Measurements from ENCODE around the gene ASB7. TPM values are rescaled to one million over a fixed set of nuclear protein-coding genes. Genes with fewer than 3 reads are reported as not detected.

ASB7 gene
- total RNA-seq, 1 donor, result 13.8 TPM

GRCh38 chr15:100627789-100628395 is 25.5 kb downstream of the ASB7 start:
- no peak overlapping the region for H3K4me3 ChIP-seq (ENCODE audit: low read depth, low read length)
- TF ChIP-seq CTCF (IDR thresholded peaks at IDR 0.05; ENCODE audit: insufficient read depth, low read depth, low read length), result peak; percentile 70
- peak; percentile 90 for DNase-seq (ENCODE audit: low read depth)

- peak; percentile 71 for DNase-seq (ENCODE audit: low read depth)
- H3K4me3 ChIP-seq (ENCODE audit: low read depth, low read length), result no peak overlapping the region
- TF ChIP-seq CTCF (IDR thresholded peaks at IDR 0.05; ENCODE audit: insufficient read depth, low read depth, low read length), result no peak
These were observed 26.4 kb downstream of the ASB7 start for GRCh38 chr15:100628746-100629145.

- no peak for TF ChIP-seq CTCF (IDR thresholded peaks at IDR 0.05; ENCODE audit: insufficient read depth, low read depth, low read length)
- no peak overlapping the region for H3K4me3 ChIP-seq (ENCODE audit: low read depth, low read length)
- DNase-seq (ENCODE audit: low read depth), result no peak
These were observed 29.4 kb downstream of the ASB7 start for GRCh38 chr15:100631831-100632230.

GRCh38 chr15:100633763-100634075 is 31.3 kb downstream of the ASB7 start:
- no peak for DNase-seq (ENCODE audit: low read depth)
- no peak for TF ChIP-seq CTCF (IDR thresholded peaks at IDR 0.05; ENCODE audit: insufficient read depth, low read depth, low read length)
- H3K4me3 ChIP-seq (ENCODE audit: low read depth, low read length), result no peak overlapping the region

GRCh38 chr15:100635406-100636071 is 33.1 kb downstream of the ASB7 start:
- no peak for TF ChIP-seq CTCF (IDR thresholded peaks at IDR 0.05; ENCODE audit: insufficient read depth, low read depth, low read length)
- no peak for DNase-seq (ENCODE audit: low read depth)
- H3K4me3 ChIP-seq (ENCODE audit: low read depth, low read length), result no peak overlapping the region

- no peak for DNase-seq (ENCODE audit: low read depth)
- TF ChIP-seq CTCF (IDR thresholded peaks at IDR 0.05; ENCODE audit: insufficient read depth, low read depth, low read length), result no peak
- H3K4me3 ChIP-seq (ENCODE audit: low read depth, low read length), result no peak overlapping the region
These were observed 35.9 kb downstream of the ASB7 start for GRCh38 chr15:100638177-100638730.

Measured in fibroblast of villous mesenchyme (primary cell).